ENCODE results near the gene CNPY1. TPM values are rescaled to one million over a fixed set of nuclear protein-coding genes. Genes with fewer than 3 reads are reported as not detected.

The CNPY1 gene
- total and polyA plus RNA-seq, 12 donors = not detected

- Histone ChIP-seq H3K27me3 (peaks cover 96% of the 10 kb centered on the region), H3K4me1 (replicated peaks in 1 of 2) (peaks cover 8% of the 10 kb centered on the region in 2 donors), H3K4me3 (no peak overlapping the region), H3K9me3 (replicated peaks in 1 of 3) (no peaks in the 10 kb centered on the region), H3K27ac (no peak overlapping the region), H3K36me3 (replicated peaks in 1 of 2) (no peaks in the 10 kb centered on the region)
- 11 to 15% (median 13%) methylated on average over 8 to 9 of the region's 9 CpGs for WGBS, 4 donors
- intact Hi-C loops (cut with DNase I) = no loop called here
- no peak for DNase-seq
- TF ChIP-seq POLR2A (IDR thresholded peaks at IDR 0.05) (no peak), CTCF (IDR thresholded peaks at IDR 0.05) (no peak)
Observed at GRCh38 chr7:155451840-155452239, 94.5 kb downstream of the CNPY1 start.

Other genes with a start within 250 kb of the CNPY1 start
- gene INSIG1, start 248.7 kb downstream of the CNPY1 start, total RNA-seq = 100 to 1,000 TPM in 2 of 9 donors, 10 to 100 TPM in 7; 23.8 to 249 (median 60.4) TPM
- gene INSIG1, start 248.7 kb downstream of the CNPY1 start, polyA plus RNA-seq = 100 to 1,000 TPM in 1 of 3 donors, 10 to 100 TPM in 1, 1 to 10 TPM in 1; 9.9 to 203 (median 28.8) TPM
- under 1 TPM in 6 of 9 donors, not detected in 3; 0.08 to 0.42 (median 0.13) TPM for gene EN2, start 88.4 kb downstream of the CNPY1 start, total RNA-seq
- under 1 TPM; 0.07 to 0.24 (median 0.13) TPM for gene EN2, start 88.4 kb downstream of the CNPY1 start, polyA plus RNA-seq
- 10 to 100 TPM; 10.3 to 57.1 (median 37.8) TPM for gene RBM33, start 98.1 kb upstream of the CNPY1 start, total RNA-seq
- gene RBM33, start 98.1 kb upstream of the CNPY1 start, polyA plus RNA-seq = 10 to 100 TPM; 10.7 to 36.8 (median 20.3) TPM

All from adrenal gland (tissue), 12 donors.